B cell (primary cell): Measurements from ENCODE around the gene SEPTIN2.

Experiments used
- EZH2 ChIP-seq: IDR thresholded peaks from 2 replicates; pipeline ENCODE4 v1.6.1; 2012; ENCODE audit warnings: borderline replicate concordance, low read depth, mild to moderate bottlenecking, moderate library complexity, low read length; ENCODE audit not compliant: insufficient read depth, poor library complexity, severe bottlenecking
- TF ChIP-seq, protein P1 (sequence below): fragments of 200-600 bp; IDR thresholded peaks from one replicate; pipeline ENCODE4 v1.8.0; 2022; ENCODE audit warnings: antibody characterized with exemption, mild to moderate bottlenecking

- TF ChIP-seq, protein P1, sequence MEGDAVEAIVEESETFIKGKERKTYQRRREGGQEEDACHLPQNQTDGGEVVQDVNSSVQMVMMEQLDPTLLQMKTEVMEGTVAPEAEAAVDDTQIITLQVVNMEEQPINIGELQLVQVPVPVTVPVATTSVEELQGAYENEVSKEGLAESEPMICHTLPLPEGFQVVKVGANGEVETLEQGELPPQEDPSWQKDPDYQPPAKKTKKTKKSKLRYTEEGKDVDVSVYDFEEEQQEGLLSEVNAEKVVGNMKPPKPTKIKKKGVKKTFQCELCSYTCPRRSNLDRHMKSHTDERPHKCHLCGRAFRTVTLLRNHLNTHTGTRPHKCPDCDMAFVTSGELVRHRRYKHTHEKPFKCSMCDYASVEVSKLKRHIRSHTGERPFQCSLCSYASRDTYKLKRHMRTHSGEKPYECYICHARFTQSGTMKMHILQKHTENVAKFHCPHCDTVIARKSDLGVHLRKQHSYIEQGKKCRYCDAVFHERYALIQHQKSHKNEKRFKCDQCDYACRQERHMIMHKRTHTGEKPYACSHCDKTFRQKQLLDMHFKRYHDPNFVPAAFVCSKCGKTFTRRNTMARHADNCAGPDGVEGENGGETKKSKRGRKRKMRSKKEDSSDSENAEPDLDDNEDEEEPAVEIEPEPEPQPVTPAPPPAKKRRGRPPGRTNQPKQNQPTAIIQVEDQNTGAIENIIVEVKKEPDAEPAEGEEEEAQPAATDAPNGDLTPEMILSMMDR, result no peak
- TF ChIP-seq EZH2, result no peak
Observed at GRCh38 chr2:241302083-241302482, 13.6 kb upstream of the SEPTIN2 start.
